Endothelial cell of umbilical vein (primary cell): Measurements from ENCODE around the gene VWA8. TPM values are rescaled to one million over a fixed set of nuclear protein-coding genes. Genes with fewer than 3 reads are reported as not detected.

Experiments
- BruUV-seq: library from RNA; stranded (reverse); fragments of 400-500 nt; replicated peaks from 2 replicates; lab custom pipeline; 2021; lab: Mats Ljungman, UMichigan
- CTCF ChIA-PET: fragments of 300-600, 350-600 bp; sonication (Branson Sonifier 250); formaldehyde crosslinking; loops from one replicate; lab custom pipeline; 2021; ENCODE audit warnings: antibody characterized with exemption, inconsistent platforms; lab: Charles Lee
- POLR2A ChIA-PET: fragments of 300-600, 350-600 bp; sonication (Branson Sonifier 250); formaldehyde crosslinking; loops from one replicate; lab custom pipeline; 2021; ENCODE audit warnings: antibody characterized with exemption, inconsistent platforms; lab: Charles Lee
- DNase-seq: peaks from one replicate; pipeline ENCODE4 v3.0.0-alpha.2; 2011; ENCODE audit warnings: low read depth, low spot score
- FAIRE-seq: peaks from 2 replicates; lab custom pipeline; 2011; peaks lifted over from hg19 to GRCh38; lab: Jason Lieb, UNC
- H2AFZ ChIP-seq: 2 replicates; pipeline ENCODE4 v1.6.0; 2012; ENCODE audit warnings: low read depth, low read length, control low read depth, inconsistent platforms
- H3K27ac ChIP-seq: 2 replicates; pipeline ENCODE4 v1.5.1; 2011; ENCODE audit warnings: low read depth, mild to moderate bottlenecking, control low read depth, low read length, moderate library complexity; ENCODE audit not compliant: insufficient read depth
- H3K27me3 ChIP-seq, 2 experiments: 2 replicates each; pipeline versions ENCODE4 v1.6.0 to v1.6.1; 2011; ENCODE audit warnings: low read length in 2 of 2, mixed read lengths in 1 of 2; ENCODE audit not compliant: control insufficient read depth in 2 of 2, insufficient read depth in 2 of 2
- H3K36me3 ChIP-seq, 2 experiments: 2 replicates in 1 of 2; 3 replicates in 1 of 2; pipeline ENCODE4 v1.5.1; 2011; ENCODE audit warnings: low read length in 2 of 2, mild to moderate bottlenecking in 1 of 2, moderate library complexity in 1 of 2; ENCODE audit not compliant: control insufficient read depth in 2 of 2, insufficient read depth in 2 of 2; ENCODE audit errors: extremely low read depth in 1 of 2
- H3K4me1 ChIP-seq: 3 replicates; pipeline ENCODE4 v1.5.1; 2011; ENCODE audit warnings: mild to moderate bottlenecking, low read length; ENCODE audit not compliant: control insufficient read depth, insufficient read depth; ENCODE audit errors: extremely low read depth
- H3K4me2 ChIP-seq: 2 replicates; pipeline ENCODE4 v1.6.1; 2011; ENCODE audit warnings: low read length, control low read depth, mixed read lengths; ENCODE audit not compliant: insufficient read depth
- H3K4me3 ChIP-seq, 3 experiments: fragments of 200-600 bp in 1 of 3; sonication (generic), shearing (Covaris generic) in 1 of 3; replicated peaks in 1 of 3; 2 replicates each; pipeline ENCODE4 v1.5.1; 2011 to 2016; ENCODE audit warnings: control low read depth in 3 of 3, low read length in 3 of 3, mild to moderate bottlenecking in 2 of 3, inconsistent platforms in 1 of 3, low read depth in 1 of 3, moderate library complexity in 1 of 3; ENCODE audit not compliant: insufficient read depth in 1 of 3
- H3K79me2 ChIP-seq: 2 replicates; pipeline ENCODE4 v1.6.0; 2012; ENCODE audit warnings: low read length, inconsistent platforms; ENCODE audit not compliant: control insufficient read depth, insufficient read depth
- H3K9ac ChIP-seq: replicated peaks from 2 replicates; pipeline ENCODE3; 2011; ENCODE audit warnings: low read length, control low read depth; ENCODE audit not compliant: insufficient read depth; ENCODE audit errors: extremely low read depth
- H3K9me1 ChIP-seq: replicated peaks from 3 replicates; pipeline ENCODE4 v1.6.0; 2011; ENCODE audit warnings: mild to moderate bottlenecking, low read length; ENCODE audit not compliant: control insufficient read depth, insufficient read depth; ENCODE audit errors: extremely low read depth
- H3K9me3 ChIP-seq: replicated peaks from 2 replicates; pipeline ENCODE4 v1.5.1; 2012; ENCODE audit warnings: low read length, inconsistent platforms; ENCODE audit not compliant: control insufficient read depth, insufficient read depth
- H4K20me1 ChIP-seq: replicated peaks from 2 replicates; pipeline ENCODE3; 2011; ENCODE audit warnings: mild to moderate bottlenecking, low read length; ENCODE audit not compliant: control insufficient read depth, insufficient read depth; ENCODE audit errors: extremely low read depth
- CTCF ChIP-seq, 2 donors: IDR thresholded peaks; 1 replicate in 1 of 2; 2 replicates in 1 of 2; pipeline ENCODE4 v1.5.1; 2011; ENCODE audit warnings: low read length in 2 of 2, mild to moderate bottlenecking in 2 of 2, moderate library complexity in 2 of 2, control low read depth in 1 of 2, inconsistent platforms in 1 of 2, low read depth in 1 of 2; ENCODE audit not compliant: insufficient read depth in 1 of 2; ENCODE audit errors: extremely low read depth in 1 of 2
- EZH2 ChIP-seq: IDR thresholded peaks from 2 replicates; pipeline ENCODE4 v1.6.1; 2012; ENCODE audit warnings: borderline replicate concordance, low read depth, mild to moderate bottlenecking, moderate library complexity, low read length, inconsistent platforms; ENCODE audit not compliant: severe bottlenecking
- FOS ChIP-seq: IDR thresholded peaks from 2 replicates; pipeline ENCODE4 v1.6.1; 2011; ENCODE audit warnings: mild to moderate bottlenecking, low read length, moderate library complexity, borderline replicate concordance; ENCODE audit not compliant: insufficient read depth
- GATA2 ChIP-seq: IDR thresholded peaks from 2 replicates; pipeline ENCODE4 v1.7.0; 2011; ENCODE audit warnings: low read depth, mild to moderate bottlenecking, moderate library complexity, mixed read lengths, low read length; ENCODE audit not compliant: insufficient read length, insufficient read depth
- JUN ChIP-seq: IDR thresholded peaks from 2 replicates; pipeline ENCODE4 v1.6.1; 2011; ENCODE audit warnings: borderline replicate concordance, low read depth; ENCODE audit not compliant: insufficient read length, insufficient read depth
- MAX ChIP-seq: IDR thresholded peaks from 2 replicates; pipeline ENCODE4 v1.6.1; 2011; ENCODE audit not compliant: insufficient read depth, insufficient read length
- MYC ChIP-seq: IDR thresholded peaks from one replicate; pipeline ENCODE4 v1.6.1; 2011; ENCODE audit warnings: mild to moderate bottlenecking, low read depth, low read length
- POLR2A ChIP-seq: IDR thresholded peaks from 2 replicates; pipeline ENCODE4 v1.6.1; 2012; ENCODE audit warnings: low read depth, mild to moderate bottlenecking, control low read depth, low read length
- POLR2AphosphoS5 ChIP-seq: IDR thresholded peaks from 2 replicates; pipeline ENCODE4 v1.6.1; 2012; ENCODE audit warnings: low read depth, mild to moderate bottlenecking, control low read depth, low read length, moderate library complexity; ENCODE audit not compliant: insufficient read depth
- dilution Hi-C: fragments of 300-500 bp; cut with MboI; formaldehyde crosslinking; loops from one replicate; pipeline ENCODE4 v1.15.0; 2019; ENCODE audit warnings: low sequenced_read_pairs; ENCODE audit not compliant: extremely low pct_ligation_motif_present
- intact Hi-C: fragments of 100-400 bp; cut with micrococcal nuclease; formaldehyde crosslinking; loops from one replicate; pipeline ENCODE4 v1.10.0; 2022
- polyA plus RNA-seq, 4 experiments: library from polyadenylated mRNA; depleted of rRNA in 3 of 4; stranded (reverse) in 3 of 4; unstranded in 1 of 4; fragments of >200 nt; gene quantifications; 2 replicates each; pipeline versions ENCODE4 v1.2.1 to v1.2.3, GENCODE V29; 2011 to 2012; ENCODE audit warnings: missing spikeins in 1 of 4
- total RNA-seq: library from RNA; stranded (reverse); gene quantifications from 2 replicates; pipeline ENCODE4 v1.2.3, GENCODE V29; 2021

VWA8 gene
- total and polyA plus RNA-seq, 2 donors (not counting 3 experiments of a cell fraction or from before 2014, with no cell fraction given): 2.9 to 11.3 TPM

- Histone ChIP-seq H3K4me1 (no peaks in the 10 kb centered on the region), H3K36me3 (no peaks in the 10 kb centered on the region), H3K27ac (no peak overlapping the region), H3K9me1 (no peaks in the 10 kb centered on the region), H3K4me2 (no peak overlapping the region), H2AFZ (no peak overlapping the region), H3K9ac (no peak overlapping the region), H3K27me3 (no peaks in the 10 kb centered on the region), H3K9me3 (no peaks in the 10 kb centered on the region), H3K79me2 (no peaks in the 10 kb centered on the region), H3K4me3 (no peak overlapping the region), H4K20me1 (no peaks in the 10 kb centered on the region)
- dilution Hi-C loops (no loop called here), intact Hi-C loops (no loop called here)
- BruUV-seq: no TSS peak
- ChIA-PET POLR2A (no interaction called here), CTCF (no interaction called here)
- TF ChIP-seq MAX (no peak), POLR2AphosphoS5 (no peak), FOS (no peak), GATA2 (no peak), CTCF (IDR thresholded peaks at IDR 0.05; ENCODE audit: extremely low read depth in 1 of 2, insufficient read depth in 1 of 2, low read depth in 1 of 2, low read length in 2 of 2) (no peak), MYC (no peak), EZH2 (no peak), JUN (no peak), POLR2A (no peak)
- DNase-seq: no peak
- no peak for FAIRE-seq
Observed at GRCh38 chr13:41680900-41681299, 280.0 kb downstream of the VWA8 start.
